Middle frontal gyrus (tissue), 1 donor: ENCODE results near the gene KRT20.

Source experiments
- DNase-seq: peaks from one replicate; pipeline ENCODE4 v3.0.0-alpha.2; 2015; ENCODE audit warnings: low spot score; ENCODE audit errors: extremely low spot score

KRT20 gene

GRCh38 chr17:40854175-40854814 is 30.7 kb downstream of the KRT20 start:
- no peak for DNase-seq

GRCh38 chr17:40852364-40852763 is 32.7 kb downstream of the KRT20 start:
- DNase-seq: no peak

- DNase-seq: no peak
These were observed 34.6 kb downstream of the KRT20 start for GRCh38 chr17:40850293-40850972.

GRCh38 chr17:40849723-40850122 is 35.3 kb downstream of the KRT20 start:
- no peak for DNase-seq

- DNase-seq: no peak
These were observed 36.3 kb downstream of the KRT20 start for GRCh38 chr17:40848583-40849235.

GRCh38 chr17:40846515-40847144 is 38.4 kb downstream of the KRT20 start:
- DNase-seq: no peak

- no peak for DNase-seq
These were observed 40.4 kb downstream of the KRT20 start for GRCh38 chr17:40844671-40845107.

GRCh38 chr17:40843242-40843641 is 41.8 kb downstream of the KRT20 start:
- no peak for DNase-seq

- DNase-seq: no peak
These were observed 43.8 kb downstream of the KRT20 start for GRCh38 chr17:40841246-40841645.

GRCh38 chr17:40839194-40839593 is 45.8 kb downstream of the KRT20 start:
- DNase-seq: no peak

GRCh38 chr17:40836020-40836419 is 49.0 kb downstream of the KRT20 start:
- DNase-seq: no peak

- no peak for DNase-seq
These were observed 51.2 kb downstream of the KRT20 start for GRCh38 chr17:40833882-40834281.

GRCh38 chr17:40832840-40833239 is 52.2 kb downstream of the KRT20 start:
- no peak for DNase-seq

- DNase-seq: no peak
These were observed 54.8 kb downstream of the KRT20 start for GRCh38 chr17:40830085-40830776.

- no peak for DNase-seq
These were observed 56.5 kb downstream of the KRT20 start for GRCh38 chr17:40828454-40829044.

GRCh38 chr17:40827746-40828453 is 57.1 kb downstream of the KRT20 start:
- no peak for DNase-seq
